ENCODE measurements around the gene ARL13A.

DNA sequence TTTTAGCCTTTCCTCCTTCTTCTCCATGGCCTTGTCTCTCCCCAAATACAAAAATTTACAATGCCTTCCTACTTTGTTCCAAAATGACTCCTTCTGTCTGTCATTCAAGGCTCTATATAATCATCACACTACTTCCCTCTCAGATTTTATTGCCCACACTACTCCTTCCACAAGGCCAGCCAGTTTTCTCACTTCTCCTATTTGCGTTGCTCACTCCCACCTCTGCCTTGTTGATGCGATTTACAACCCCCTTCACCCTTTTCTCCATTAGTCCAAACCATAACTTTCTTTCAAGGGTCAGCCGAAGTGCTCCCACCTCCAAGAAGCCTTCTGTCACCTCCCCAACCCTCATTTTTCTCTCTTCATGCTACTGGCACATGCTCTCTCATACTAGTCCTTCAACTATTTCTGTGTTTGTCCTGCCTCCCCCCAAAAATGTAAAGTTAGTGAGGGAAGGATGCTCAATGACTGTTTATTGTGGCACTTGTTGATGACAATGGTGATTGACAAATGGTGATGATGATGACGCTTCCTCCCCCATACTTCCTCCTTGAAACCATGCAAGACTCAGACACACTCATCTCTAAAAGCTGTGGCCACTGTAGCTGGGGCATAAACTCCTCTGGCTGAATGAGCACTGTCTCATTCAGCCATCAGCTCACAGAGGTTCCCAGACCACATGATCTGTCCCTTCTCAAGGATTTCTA, 38.1 kb upstream of the ARL13A start:
- TF ChIP-seq, protein P1, sequence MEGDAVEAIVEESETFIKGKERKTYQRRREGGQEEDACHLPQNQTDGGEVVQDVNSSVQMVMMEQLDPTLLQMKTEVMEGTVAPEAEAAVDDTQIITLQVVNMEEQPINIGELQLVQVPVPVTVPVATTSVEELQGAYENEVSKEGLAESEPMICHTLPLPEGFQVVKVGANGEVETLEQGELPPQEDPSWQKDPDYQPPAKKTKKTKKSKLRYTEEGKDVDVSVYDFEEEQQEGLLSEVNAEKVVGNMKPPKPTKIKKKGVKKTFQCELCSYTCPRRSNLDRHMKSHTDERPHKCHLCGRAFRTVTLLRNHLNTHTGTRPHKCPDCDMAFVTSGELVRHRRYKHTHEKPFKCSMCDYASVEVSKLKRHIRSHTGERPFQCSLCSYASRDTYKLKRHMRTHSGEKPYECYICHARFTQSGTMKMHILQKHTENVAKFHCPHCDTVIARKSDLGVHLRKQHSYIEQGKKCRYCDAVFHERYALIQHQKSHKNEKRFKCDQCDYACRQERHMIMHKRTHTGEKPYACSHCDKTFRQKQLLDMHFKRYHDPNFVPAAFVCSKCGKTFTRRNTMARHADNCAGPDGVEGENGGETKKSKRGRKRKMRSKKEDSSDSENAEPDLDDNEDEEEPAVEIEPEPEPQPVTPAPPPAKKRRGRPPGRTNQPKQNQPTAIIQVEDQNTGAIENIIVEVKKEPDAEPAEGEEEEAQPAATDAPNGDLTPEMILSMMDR (conservative IDR thresholded peaks at IDR 0.05 in 1 of 2, IDR thresholded peaks at IDR 0.05 in 1 of 2; ENCODE audit: low read depth in 1 of 2, low read length in 2 of 2), result no peak
- no peak for TF ChIP-seq EZH2 (IDR thresholded peaks at IDR 0.05; ENCODE audit: low read length, missing control alignments)
